Measurements from ENCODE around the gene ABLIM3. TPM values are rescaled to one million over a fixed set of nuclear protein-coding genes. Genes with fewer than 3 reads are reported as not detected.

ABLIM3 gene
- total RNA-seq, 2 experiments from 2014 or later = not detected

- CTCF ChIA-PET = no interaction called here
- Mint-ChIP-seq H3K27ac (no peak overlapping the region), H3K36me3 (ENCODE audit: low read depth) (no peaks in the 10 kb centered on the region), H3K4me1 (ENCODE audit: low read depth) (no peaks in the 10 kb centered on the region), H3K9me3 (no peaks in the 10 kb centered on the region), H3K27me3 (peaks cover 7% of the 10 kb centered on the region), H3K4me3 (no peak overlapping the region)
- POLR2A ChIA-PET = interaction anchor here (1.1 kb wide), 1 partner anchor 86 kb away, joined by 3 read pairs; no protein-coding TSS in a partner anchor
- no peak for ATAC-seq (ENCODE audit: poor library complexity)
- H3K27me3 ChIP-seq (ENCODE audit: control insufficient read depth in 1 of 2, insufficient read depth in 2 of 2, low read length in 2 of 2) = peaks cover 0 to 3% of the 10 kb centered on the region in 2 experiments
- no peaks in the 10 kb centered on the region for H3K4me1 ChIP-seq (ENCODE audit: insufficient read depth, low read length)
- no peak for DNase-seq
- TF ChIP-seq, protein P1, sequence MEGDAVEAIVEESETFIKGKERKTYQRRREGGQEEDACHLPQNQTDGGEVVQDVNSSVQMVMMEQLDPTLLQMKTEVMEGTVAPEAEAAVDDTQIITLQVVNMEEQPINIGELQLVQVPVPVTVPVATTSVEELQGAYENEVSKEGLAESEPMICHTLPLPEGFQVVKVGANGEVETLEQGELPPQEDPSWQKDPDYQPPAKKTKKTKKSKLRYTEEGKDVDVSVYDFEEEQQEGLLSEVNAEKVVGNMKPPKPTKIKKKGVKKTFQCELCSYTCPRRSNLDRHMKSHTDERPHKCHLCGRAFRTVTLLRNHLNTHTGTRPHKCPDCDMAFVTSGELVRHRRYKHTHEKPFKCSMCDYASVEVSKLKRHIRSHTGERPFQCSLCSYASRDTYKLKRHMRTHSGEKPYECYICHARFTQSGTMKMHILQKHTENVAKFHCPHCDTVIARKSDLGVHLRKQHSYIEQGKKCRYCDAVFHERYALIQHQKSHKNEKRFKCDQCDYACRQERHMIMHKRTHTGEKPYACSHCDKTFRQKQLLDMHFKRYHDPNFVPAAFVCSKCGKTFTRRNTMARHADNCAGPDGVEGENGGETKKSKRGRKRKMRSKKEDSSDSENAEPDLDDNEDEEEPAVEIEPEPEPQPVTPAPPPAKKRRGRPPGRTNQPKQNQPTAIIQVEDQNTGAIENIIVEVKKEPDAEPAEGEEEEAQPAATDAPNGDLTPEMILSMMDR (IDR thresholded peaks at IDR 0.05) = no peak
- intact Hi-C loops (cut with DNase I, micrococcal nuclease) = no loop called here
- no peaks in the 10 kb centered on the region for H3K9me3 ChIP-seq (ENCODE audit: control insufficient read depth in 1 of 2, insufficient read depth in 1 of 2, low read length in 2 of 2)
- H3K27ac ChIP-seq (ENCODE audit: low read depth in 1 of 2, low read length in 2 of 2) = no peak overlapping the region
- no peak overlapping the region for H3K4me3 ChIP-seq (ENCODE audit: low read length)
- H3K36me3 ChIP-seq (ENCODE audit: insufficient read depth, low read length) = no peaks in the 10 kb centered on the region
Measured at GRCh38 chr5:149154650-149155049, 13.4 kb downstream of the ABLIM3 start.

GRCh38 chr5:149156435-149157083 lies 15.3 kb downstream of the ABLIM3 start:
- Histone ChIP-seq H3K4me3 (ENCODE audit: low read length) (no peak overlapping the region), H3K9me3 (ENCODE audit: control insufficient read depth in 1 of 2, insufficient read depth in 1 of 2, low read length in 2 of 2) (no peaks in the 10 kb centered on the region), H3K27me3 (ENCODE audit: control insufficient read depth in 1 of 2, insufficient read depth in 2 of 2, low read length in 2 of 2) (no peaks in the 10 kb centered on the region), H3K27ac (ENCODE audit: low read depth in 1 of 2, low read length in 2 of 2) (no peak overlapping the region), H3K36me3 (ENCODE audit: insufficient read depth, low read length) (no peaks in the 10 kb centered on the region), H3K4me1 (ENCODE audit: insufficient read depth, low read length) (no peaks in the 10 kb centered on the region)
- Mint-ChIP-seq H3K4me3 (no peak overlapping the region), H3K36me3 (ENCODE audit: low read depth) (no peaks in the 10 kb centered on the region), H3K9me3 (no peaks in the 10 kb centered on the region), H3K27ac (no peak overlapping the region), H3K4me1 (ENCODE audit: low read depth) (no peaks in the 10 kb centered on the region), H3K27me3 (peaks cover under 1% of the 10 kb centered on the region)
- TF ChIP-seq, protein P1 (IDR thresholded peaks at IDR 0.05) = no peak
- CTCF ChIA-PET = no interaction called here
- DNase-seq (no peak), ATAC-seq (ENCODE audit: poor library complexity) (no peak)
- intact Hi-C loops (cut with DNase I, micrococcal nuclease) = no loop called here
- POLR2A ChIA-PET = no interaction called here

DNA sequence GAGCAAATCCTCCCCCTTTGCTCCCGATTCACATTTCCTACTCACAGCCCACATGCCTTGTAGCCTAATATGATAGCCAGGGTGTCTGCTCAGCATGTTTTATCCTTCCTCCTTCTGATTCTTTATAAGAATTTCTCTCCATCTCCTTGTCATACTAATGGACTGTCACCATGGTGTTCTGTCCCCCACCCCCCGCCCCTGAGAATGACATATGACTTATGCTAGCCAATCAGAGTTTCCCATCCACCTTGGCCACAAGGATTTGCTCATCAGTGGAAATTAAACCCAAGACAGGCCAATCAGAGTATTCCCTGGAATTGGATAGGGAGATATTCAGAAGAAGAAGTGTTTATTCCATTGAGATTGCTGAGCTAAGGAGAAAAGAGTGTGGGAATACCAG lies 16.0 kb downstream of the ABLIM3 start:
- intact Hi-C loops (cut with DNase I, micrococcal nuclease) = no loop called here
- POLR2A ChIA-PET = interaction anchor here (1.0 kb wide), 1 partner anchor 16 kb away, joined by 3 read pairs; the partner anchor contains the start of gene ABLIM3
- Histone ChIP-seq H3K4me1 (ENCODE audit: insufficient read depth, low read length) (no peaks in the 10 kb centered on the region), H3K9me3 (ENCODE audit: control insufficient read depth in 1 of 2, insufficient read depth in 1 of 2, low read length in 2 of 2) (no peaks in the 10 kb centered on the region), H3K36me3 (ENCODE audit: insufficient read depth, low read length) (no peaks in the 10 kb centered on the region), H3K27me3 (ENCODE audit: control insufficient read depth in 1 of 2, insufficient read depth in 2 of 2, low read length in 2 of 2) (no peaks in the 10 kb centered on the region), H3K4me3 (ENCODE audit: low read length) (no peak overlapping the region), H3K27ac (ENCODE audit: low read depth in 1 of 2, low read length in 2 of 2) (no peak overlapping the region)
- no peaks in the 10 kb centered on the region for H3K27me3 Mint-ChIP-seq
- no peaks in the 10 kb centered on the region for H3K36me3 Mint-ChIP-seq (ENCODE audit: low read depth)
- H3K4me1 Mint-ChIP-seq (ENCODE audit: low read depth) = no peaks in the 10 kb centered on the region
- TF ChIP-seq, protein P1 (IDR thresholded peaks at IDR 0.05) = no peak
- H3K9me3 Mint-ChIP-seq = no peaks in the 10 kb centered on the region
- DNase-seq (no peak), ATAC-seq (ENCODE audit: poor library complexity) (no peak)
- CTCF ChIA-PET = interaction anchor here (1.3 kb wide), 1 partner anchor 8 kb away, joined by 3 read pairs; no protein-coding TSS in a partner anchor
- H3K4me3 Mint-ChIP-seq = no peak overlapping the region
- no peak overlapping the region for H3K27ac Mint-ChIP-seq

Measured in CD4-positive, alpha-beta T cell (primary cell).